KMS-11 (cell line): Measurements from ENCODE around the gene GAMT.

ENCODE experiments used
- H2AFZ ChIP-seq: fragments of 200-600 bp; sonication (generic); 2 replicates; pipeline ENCODE4 v1.6.1; 2016; ENCODE audit warnings: antibody characterized with exemption, mixed run types, low read depth
- H3K27ac ChIP-seq: fragments of 200-600 bp; sonication (generic); 2 replicates; pipeline ENCODE4 v1.6.1; 2016; ENCODE audit warnings: mild to moderate bottlenecking, mixed run types
- H3K27me3 ChIP-seq: fragments of 200-600 bp; sonication (generic); 2 replicates; pipeline ENCODE4 v1.6.1; 2017; ENCODE audit warnings: mild to moderate bottlenecking, low read depth, mixed run types, moderate library complexity; ENCODE audit not compliant: insufficient read depth
- H3K36me3 ChIP-seq: fragments of 200-600 bp; sonication (generic); 2 replicates; pipeline ENCODE4 v1.6.1; 2017; ENCODE audit warnings: mild to moderate bottlenecking, mixed run types; ENCODE audit not compliant: insufficient read depth
- H3K4me1 ChIP-seq: fragments of 200-600 bp; sonication (generic); 2 replicates; pipeline ENCODE4 v1.6.1; 2016; ENCODE audit warnings: mild to moderate bottlenecking, low read depth, mixed run types; ENCODE audit not compliant: poor library complexity, severe bottlenecking
- H3K4me2 ChIP-seq: fragments of 200-600 bp; sonication (generic); 2 replicates; pipeline ENCODE4 v1.7.0; 2016; ENCODE audit warnings: mild to moderate bottlenecking, mixed run types
- H3K4me3 ChIP-seq: fragments of 200-600 bp; sonication (generic); IDR thresholded peaks from 2 replicates; pipeline ENCODE4 v1.6.1; 2017; ENCODE audit warnings: low read depth, low read length, mixed read lengths; ENCODE audit not compliant: insufficient read depth
- H3K79me2 ChIP-seq: fragments of 200-600 bp; sonication (generic); 2 replicates; pipeline ENCODE4 v1.6.1; 2016; ENCODE audit warnings: low read depth, mixed run types; ENCODE audit not compliant: insufficient read depth
- H3K9ac ChIP-seq: fragments of 200-600 bp; sonication (generic); 2 replicates; pipeline ENCODE4 v1.6.1; 2016; ENCODE audit warnings: mild to moderate bottlenecking, mixed run types
- H4K20me1 ChIP-seq: fragments of 200-600 bp; sonication (generic); 2 replicates; pipeline ENCODE4 v1.6.1; 2016; ENCODE audit warnings: mild to moderate bottlenecking, mixed run types; ENCODE audit not compliant: insufficient read depth
- CTCF ChIP-seq: fragments of 200-600 bp; sonication (generic); conservative IDR thresholded peaks from 2 replicates; pipeline ENCODE4 v1.6.1; 2017; ENCODE audit warnings: low read depth, mild to moderate bottlenecking, antibody characterized with exemption, low read length, moderate library complexity, mixed read lengths

GAMT gene

GRCh38 chr19:1357531-1358109, 43.7 kb downstream of the GAMT start:
- peaks cover 9% of the 10 kb centered on the region for H3K4me1 ChIP-seq
- no peaks in the 10 kb centered on the region for H4K20me1 ChIP-seq
- no peak overlapping the region for H3K9ac ChIP-seq
- no peaks in the 10 kb centered on the region for H3K27me3 ChIP-seq
- H3K79me2 ChIP-seq: peaks cover 5% of the 10 kb centered on the region; the same call in 1 of the 2 replicates
- no peak overlapping the region for H2AFZ ChIP-seq
- H3K4me2 ChIP-seq: no peak overlapping the region
- H3K4me3 ChIP-seq: no peak overlapping the region
- no peak for TF ChIP-seq CTCF
- H3K36me3 ChIP-seq: no peaks in the 10 kb centered on the region
- no peak overlapping the region for H3K27ac ChIP-seq

GRCh38 chr19:1356508-1356865, 44.9 kb downstream of the GAMT start:
- H3K9ac ChIP-seq: no peak overlapping the region
- no peak overlapping the region for H3K27ac ChIP-seq
- no peak overlapping the region; the same call in 1 of the 2 replicates for H3K4me2 ChIP-seq
- no peaks in the 10 kb centered on the region for H3K27me3 ChIP-seq
- H2AFZ ChIP-seq: no peak overlapping the region
- H3K36me3 ChIP-seq: no peaks in the 10 kb centered on the region
- peaks cover 9% of the 10 kb centered on the region for H3K4me1 ChIP-seq
- H3K79me2 ChIP-seq: peaks cover 5% of the 10 kb centered on the region; the same call in 1 of the 2 replicates
- H4K20me1 ChIP-seq: no peaks in the 10 kb centered on the region
- no peak for TF ChIP-seq CTCF
- H3K4me3 ChIP-seq: no peak overlapping the region

- no peaks in the 10 kb centered on the region for H3K36me3 ChIP-seq
- H3K9ac ChIP-seq: no peak overlapping the region
- no peak overlapping the region for H3K4me3 ChIP-seq
- no peaks in the 10 kb centered on the region for H3K27me3 ChIP-seq
- H2AFZ ChIP-seq: no peak overlapping the region
- no peak overlapping the region for H3K27ac ChIP-seq
- peaks cover 9% of the 10 kb centered on the region for H3K4me1 ChIP-seq
- peaks cover 5% of the 10 kb centered on the region; the same call in 1 of the 2 replicates for H3K79me2 ChIP-seq
- H3K4me2 ChIP-seq: peak overlapping the region; percentile 36; the same call in 1 of the 2 replicates
- H4K20me1 ChIP-seq: no peaks in the 10 kb centered on the region
- no peak for TF ChIP-seq CTCF
Observed at GRCh38 chr19:1355568-1356507, 45.5 kb downstream of the GAMT start.

- Histone ChIP-seq H3K36me3 (no peaks in the 10 kb centered on the region), H2AFZ (peak overlapping the region; percentile 22; the same call in 1 of the 2 replicates), H3K4me1 (peaks cover 9% of the 10 kb centered on the region), H3K79me2 (peaks cover 5% of the 10 kb centered on the region; the same call in 1 of the 2 replicates), H3K4me3 (no peak overlapping the region), H4K20me1 (no peaks in the 10 kb centered on the region), H3K27me3 (no peaks in the 10 kb centered on the region), H3K9ac (no peak overlapping the region), H3K4me2 (peak overlapping the region; percentile 36; the same call in 1 of the 2 replicates), H3K27ac (no peak overlapping the region)
- no peak for TF ChIP-seq CTCF
Observed at GRCh38 chr19:1354970-1355567, 46.3 kb downstream of the GAMT start.
